ENCODE results near the gene IFT27.

IFT27 gene

DNA sequence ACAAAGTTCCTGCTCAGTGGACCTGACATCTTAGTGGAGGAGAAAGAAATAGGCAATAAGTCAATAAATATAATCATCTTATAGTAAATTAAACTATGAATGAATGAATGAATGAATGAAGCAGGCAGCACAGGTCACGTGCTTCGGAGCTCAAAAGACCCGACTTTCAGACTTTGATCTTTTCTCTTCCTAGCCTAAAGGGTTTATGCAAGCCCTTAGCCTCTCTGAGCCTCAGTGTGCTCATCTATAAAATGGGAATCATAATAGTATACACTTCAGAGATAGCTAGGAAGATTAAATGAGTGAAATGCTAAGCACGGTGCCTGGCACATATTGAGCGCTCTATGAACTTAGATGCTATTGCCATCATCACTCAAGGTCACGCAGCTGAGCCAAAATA, 33.4 kb upstream of the IFT27 start:
- TF ChIP-seq, protein P1, sequence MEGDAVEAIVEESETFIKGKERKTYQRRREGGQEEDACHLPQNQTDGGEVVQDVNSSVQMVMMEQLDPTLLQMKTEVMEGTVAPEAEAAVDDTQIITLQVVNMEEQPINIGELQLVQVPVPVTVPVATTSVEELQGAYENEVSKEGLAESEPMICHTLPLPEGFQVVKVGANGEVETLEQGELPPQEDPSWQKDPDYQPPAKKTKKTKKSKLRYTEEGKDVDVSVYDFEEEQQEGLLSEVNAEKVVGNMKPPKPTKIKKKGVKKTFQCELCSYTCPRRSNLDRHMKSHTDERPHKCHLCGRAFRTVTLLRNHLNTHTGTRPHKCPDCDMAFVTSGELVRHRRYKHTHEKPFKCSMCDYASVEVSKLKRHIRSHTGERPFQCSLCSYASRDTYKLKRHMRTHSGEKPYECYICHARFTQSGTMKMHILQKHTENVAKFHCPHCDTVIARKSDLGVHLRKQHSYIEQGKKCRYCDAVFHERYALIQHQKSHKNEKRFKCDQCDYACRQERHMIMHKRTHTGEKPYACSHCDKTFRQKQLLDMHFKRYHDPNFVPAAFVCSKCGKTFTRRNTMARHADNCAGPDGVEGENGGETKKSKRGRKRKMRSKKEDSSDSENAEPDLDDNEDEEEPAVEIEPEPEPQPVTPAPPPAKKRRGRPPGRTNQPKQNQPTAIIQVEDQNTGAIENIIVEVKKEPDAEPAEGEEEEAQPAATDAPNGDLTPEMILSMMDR (conservative IDR thresholded peaks at IDR 0.05; ENCODE audit: low read depth, low read length) = no peak
- no peak for DNase-seq (ENCODE audit: low read depth)
- H3K4me3 ChIP-seq (ENCODE audit: low read length) = no peak overlapping the region

DNA sequence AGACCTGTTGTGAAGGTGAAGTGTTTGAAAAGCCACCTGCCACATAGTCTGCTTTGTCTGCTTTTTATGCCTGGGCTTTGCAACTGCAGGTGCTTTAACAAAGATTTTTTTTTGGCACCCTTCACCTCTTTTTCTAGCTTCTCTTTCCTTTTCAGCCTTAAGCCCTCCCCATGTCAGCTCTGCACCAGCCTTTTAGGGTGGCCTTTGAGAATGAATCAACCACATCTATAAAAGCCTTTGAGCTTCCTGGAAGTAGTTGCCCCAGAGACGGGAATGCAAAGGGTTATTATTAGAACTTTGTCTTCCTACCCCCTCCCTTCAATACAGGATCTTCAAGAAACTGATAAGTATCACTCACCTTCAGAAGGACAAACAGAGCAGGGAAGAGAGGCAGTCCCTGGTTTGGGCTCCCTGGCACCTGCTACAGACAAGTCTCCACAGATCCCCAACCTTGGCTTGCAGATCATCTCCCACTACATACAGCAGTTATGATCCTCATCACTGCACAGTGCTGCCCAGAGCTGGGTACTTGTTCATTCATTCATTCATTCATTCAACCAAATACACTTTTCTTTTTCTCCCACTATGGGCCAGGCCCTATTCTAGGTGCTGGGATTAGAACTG, 32.9 kb upstream of the IFT27 start:
- TF ChIP-seq, protein P1 (conservative IDR thresholded peaks at IDR 0.05; ENCODE audit: low read depth, low read length) = no peak
- H3K4me3 ChIP-seq (ENCODE audit: low read length) = no peak overlapping the region
- no peak for DNase-seq (ENCODE audit: low read depth)

DNA sequence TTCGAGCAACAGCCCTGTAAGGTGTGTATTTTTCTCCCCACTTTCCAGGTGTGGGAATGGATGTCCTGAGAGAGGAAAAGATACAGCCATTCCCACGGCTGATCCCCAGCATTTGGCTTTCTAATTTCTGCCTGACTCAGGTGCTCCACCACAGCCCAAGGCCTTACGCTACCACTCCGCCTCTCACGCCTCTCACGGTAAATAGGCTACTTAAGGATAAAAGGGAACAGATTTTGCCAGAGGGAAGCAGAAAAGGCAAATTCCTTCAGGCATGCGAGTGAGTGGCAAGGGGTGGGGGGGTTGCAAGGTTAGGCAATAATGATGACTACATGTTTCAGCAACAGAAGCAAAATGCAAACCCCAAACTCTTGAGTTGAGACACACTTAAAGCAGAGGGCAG, 31.7 kb upstream of the IFT27 start:
- no peak overlapping the region for H3K4me3 ChIP-seq (ENCODE audit: low read length)
- DNase-seq (ENCODE audit: low read depth) = no peak
- TF ChIP-seq, protein P1 (conservative IDR thresholded peaks at IDR 0.05; ENCODE audit: low read depth, low read length) = no peak

DNA sequence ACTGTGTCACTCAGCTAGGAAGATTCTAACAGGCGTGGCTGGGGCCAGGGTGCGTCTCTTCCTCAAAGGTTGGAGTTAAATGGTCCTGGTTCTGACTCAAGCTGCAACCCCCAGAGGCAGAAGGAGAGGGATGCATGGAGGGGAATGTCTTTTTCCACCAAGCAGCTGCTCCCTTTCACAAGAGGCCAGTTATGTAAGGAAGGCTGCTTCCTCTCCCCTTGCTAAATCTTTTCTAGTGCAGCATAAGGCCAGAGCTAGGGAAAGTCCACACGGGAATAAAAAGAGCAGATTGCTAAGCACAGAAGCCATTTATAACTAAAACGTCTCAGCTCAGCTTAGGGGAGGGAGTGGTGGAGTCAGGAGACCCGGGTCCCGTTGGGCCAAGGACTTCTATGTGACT, 30.9 kb upstream of the IFT27 start:
- TF ChIP-seq, protein P1 (conservative IDR thresholded peaks at IDR 0.05; ENCODE audit: low read depth, low read length) = no peak
- no peak overlapping the region for H3K4me3 ChIP-seq (ENCODE audit: low read length)
- DNase-seq (ENCODE audit: low read depth) = no peak

DNA sequence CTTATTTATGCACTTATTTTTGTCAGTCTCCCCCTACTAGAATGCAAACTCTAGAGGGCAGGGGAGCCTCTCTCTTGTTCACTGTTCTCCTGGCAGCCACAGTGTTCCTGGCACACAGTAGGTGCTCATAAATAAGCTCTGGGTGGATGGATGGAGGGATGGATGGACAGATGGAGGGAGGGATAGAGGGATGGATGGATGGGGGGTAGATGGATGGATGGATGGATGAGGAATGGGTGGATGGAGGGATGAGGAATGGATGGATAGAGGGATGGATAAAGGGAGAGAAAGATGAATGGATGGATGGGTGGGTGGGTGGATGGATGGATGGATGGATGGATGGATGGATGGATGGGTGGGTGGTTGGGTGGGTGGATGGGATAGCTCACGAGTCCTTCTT, 27.4 kb upstream of the IFT27 start:
- TF ChIP-seq, protein P1 (conservative IDR thresholded peaks at IDR 0.05; ENCODE audit: low read depth, low read length) = no peak
- DNase-seq (ENCODE audit: low read depth) = no peak

DNA sequence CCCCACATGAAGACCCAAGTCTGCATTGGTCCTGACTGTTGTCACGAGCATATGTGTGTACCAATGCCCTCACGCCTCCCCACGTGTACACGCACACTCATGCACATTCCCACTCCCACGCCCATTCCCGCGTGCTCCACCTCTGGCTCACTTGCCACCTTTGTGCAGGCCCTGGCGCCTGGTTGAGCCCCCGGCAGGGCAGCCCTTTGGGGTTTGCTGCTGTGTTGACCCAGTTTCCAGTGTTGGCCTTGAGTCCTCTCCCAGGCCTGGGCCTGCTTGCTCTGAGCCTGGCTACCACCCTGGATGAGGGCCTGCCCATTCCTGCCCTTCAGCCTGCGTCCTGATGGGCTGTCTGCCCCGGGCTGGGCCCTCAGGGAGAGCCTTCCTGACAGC, 22.8 kb upstream of the IFT27 start:
- DNase-seq (ENCODE audit: low read depth) = no peak
- TF ChIP-seq, protein P1 (conservative IDR thresholded peaks at IDR 0.05; ENCODE audit: low read depth, low read length) = no peak

More for the DNA sequence above, 27.4 kb upstream of the IFT27 start:
- H3K4me3 ChIP-seq (ENCODE audit: low read length) = no peak overlapping the region

DNA sequence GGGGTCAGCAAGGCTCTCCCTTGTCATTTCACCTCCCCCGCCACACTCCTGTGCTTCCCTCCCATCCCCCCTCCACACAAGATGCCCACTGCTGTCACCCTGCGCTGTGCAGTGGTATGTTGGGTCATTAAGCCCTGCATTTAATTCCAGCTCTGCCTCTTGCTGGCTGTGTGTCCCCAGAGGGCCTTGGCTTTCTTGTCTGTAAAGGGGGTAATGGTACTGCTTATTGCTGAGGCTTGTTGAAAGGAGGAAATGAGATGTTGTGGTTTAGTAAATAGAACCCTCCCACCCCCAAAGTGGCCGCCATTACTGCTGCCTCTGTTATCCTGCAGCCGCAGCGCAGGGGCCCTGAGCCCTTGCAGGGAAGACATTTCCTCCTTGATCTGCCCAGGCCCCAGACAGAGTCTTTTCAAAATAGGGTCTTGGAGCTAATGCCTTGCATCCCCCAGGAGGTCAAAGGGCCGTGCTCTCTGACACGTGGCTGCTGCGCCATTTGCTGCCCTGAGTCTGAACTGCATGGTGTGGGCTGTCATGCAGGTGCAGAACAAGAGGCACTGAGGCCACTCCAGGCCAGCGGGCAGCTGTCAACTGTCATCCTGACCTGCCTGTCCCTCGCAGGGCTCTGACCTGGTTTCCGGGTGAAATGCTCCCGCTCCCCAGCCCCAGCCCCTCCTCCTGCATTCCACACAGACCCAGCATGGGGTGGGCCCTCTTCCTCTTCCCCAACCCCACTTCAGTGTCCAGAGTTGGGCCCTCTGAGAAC, 22.2 kb upstream of the IFT27 start:
- TF ChIP-seq, protein P1 (conservative IDR thresholded peaks at IDR 0.05; ENCODE audit: low read depth, low read length) = no peak
- no peak overlapping the region for H3K4me3 ChIP-seq (ENCODE audit: low read length)
- no peak for DNase-seq (ENCODE audit: low read depth)

More for the DNA sequence above, 22.8 kb upstream of the IFT27 start:
- no peak overlapping the region for H3K4me3 ChIP-seq (ENCODE audit: low read length)
